ENCODE results near the gene SLC40A1. TPM values are rescaled to one million over a fixed set of nuclear protein-coding genes. Genes with fewer than 3 reads are reported as not detected.

Gene SLC40A1
- total and polyA plus RNA-seq, 2 of the 13 experiments (the other 11 are each of a cell fraction or from before 2014, with no cell fraction given), result 10.6 to 24.9 TPM

GRCh38 chr2:189544318-189545042 is 36.1 kb downstream of the SLC40A1 start (continued):
- TF ChIP-seq, protein P1, sequence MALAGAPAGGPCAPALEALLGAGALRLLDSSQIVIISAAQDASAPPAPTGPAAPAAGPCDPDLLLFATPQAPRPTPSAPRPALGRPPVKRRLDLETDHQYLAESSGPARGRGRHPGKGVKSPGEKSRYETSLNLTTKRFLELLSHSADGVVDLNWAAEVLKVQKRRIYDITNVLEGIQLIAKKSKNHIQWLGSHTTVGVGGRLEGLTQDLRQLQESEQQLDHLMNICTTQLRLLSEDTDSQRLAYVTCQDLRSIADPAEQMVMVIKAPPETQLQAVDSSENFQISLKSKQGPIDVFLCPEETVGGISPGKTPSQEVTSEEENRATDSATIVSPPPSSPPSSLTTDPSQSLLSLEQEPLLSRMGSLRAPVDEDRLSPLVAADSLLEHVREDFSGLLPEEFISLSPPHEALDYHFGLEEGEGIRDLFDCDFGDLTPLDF (CRISPR knock-in tag; IDR thresholded peaks at IDR 0.05), result no peak
- TF ChIP-seq ZEB1 (IDR thresholded peaks at IDR 0.05; ENCODE audit: insufficient replicate concordance, low read depth), result no peak
- TF ChIP-seq ZNF34 (CRISPR knock-in tag; IDR thresholded peaks at IDR 0.05; ENCODE audit: borderline replicate concordance), result no peak
- no peak for TF ChIP-seq ETV5 (CRISPR knock-in tag; IDR thresholded peaks at IDR 0.05; ENCODE audit: borderline replicate concordance)
- no peak for TF ChIP-seq MZF1 (CRISPR knock-in tag; IDR thresholded peaks at IDR 0.05; ENCODE audit: borderline replicate concordance)
- TF ChIP-seq ZSCAN31 (CRISPR knock-in tag; IDR thresholded peaks at IDR 0.05; ENCODE audit: low read depth), result no peak
- no peak for TF ChIP-seq ONECUT2 (CRISPR knock-in tag; IDR thresholded peaks at IDR 0.05)

- no peak overlapping the region for H3K4me3 ChIP-seq (replicated peaks in 1 of 3; ENCODE audit: insufficient read depth in 1 of 3, low read depth in 2 of 3, low read length in 3 of 3)
- FAIRE-seq, result no peak
- intact Hi-C loops (cut with micrococcal nuclease; ENCODE audit: unreplicated experiment), result no loop called here
- no TSS peak for BruUV-seq (replicated peaks)
- ATAC-seq, result no peak
- H3K9me3 ChIP-seq (ENCODE audit: low read length), result no peaks in the 10 kb centered on the region
- no peaks in the 10 kb centered on the region for H3K36me3 ChIP-seq (replicated peaks in 1 of 2; ENCODE audit: control insufficient read depth in 1 of 2, insufficient read depth in 2 of 2, low read length in 2 of 2)
- no peak overlapping the region for H3K9ac ChIP-seq (ENCODE audit: insufficient read depth, low read depth, low read length)
- no peak overlapping the region for H3K4me2 ChIP-seq (ENCODE audit: low read depth, low read length)
- CTCF ChIA-PET (ENCODE audit: low intra/inter-chr PET ratio, low total read pairs), result no interaction called here
- no peaks in the 10 kb centered on the region for H3K27me3 ChIP-seq (ENCODE audit: control insufficient read depth in 1 of 2, insufficient read depth in 2 of 2, low read length in 2 of 2)
- no peak overlapping the region for H3K27ac ChIP-seq (ENCODE audit: extremely low read length, insufficient read depth, low read length)
- in situ Hi-C loops (cut with HindIII; ENCODE audit: extremely low pct_ligation_motif_present, low pct_unique_long_range_greater_than_20kb), result no loop called here
- POLR2A ChIA-PET, result interaction anchor here (2.1 to 2.2 kb wide), 2 partner anchors 9 to 37 kb away, joined by 10 to 12 read pairs; partner anchors contain the start of gene SLC40A1
- 100% methylated on average over 1 of the region's 1 CpG for WGBS (ENCODE audit: low lambda C conversion rate)
- peaks cover 27% of the 10 kb centered on the region for H3K4me1 ChIP-seq (ENCODE audit: insufficient read depth, low read length)
- no peak overlapping the region for H2AFZ ChIP-seq (ENCODE audit: low read length)
- DNase-seq (ENCODE audit: low spot score), result no peak
- H3K79me2 ChIP-seq (ENCODE audit: insufficient read depth, low read length), result no peaks in the 10 kb centered on the region
- H4K20me1 ChIP-seq (ENCODE audit: insufficient read depth, low read length), result no peaks in the 10 kb centered on the region
- TF ChIP-seq ZBTB49 (CRISPR knock-in tag; IDR thresholded peaks at IDR 0.05; ENCODE audit: borderline replicate concordance) (no peak), SNAI1 (CRISPR knock-in tag; IDR thresholded peaks at IDR 0.05; ENCODE audit: borderline replicate concordance) (no peak), SOX5 (CRISPR knock-in tag; IDR thresholded peaks at IDR 0.05; ENCODE audit: borderline replicate concordance) (no peak), SUZ12 (IDR thresholded peaks at IDR 0.05; ENCODE audit: low read depth, low read length) (no peak), E2F5 (CRISPR knock-in tag; conservative IDR thresholded peaks at IDR 0.05) (no peak), ZNF563 (CRISPR knock-in tag; IDR thresholded peaks at IDR 0.05) (no peak), ZFX (CRISPR knock-in tag; IDR thresholded peaks at IDR 0.05; ENCODE audit: low read depth) (no peak), BHLHE40 (IDR thresholded peaks at IDR 0.05; ENCODE audit: low read length) (no peak), SAFB2 (CRISPR knock-in tag; IDR thresholded peaks at IDR 0.05; ENCODE audit: borderline replicate concordance, low read depth) (no peak)
- TF ChIP-seq, protein P2, sequence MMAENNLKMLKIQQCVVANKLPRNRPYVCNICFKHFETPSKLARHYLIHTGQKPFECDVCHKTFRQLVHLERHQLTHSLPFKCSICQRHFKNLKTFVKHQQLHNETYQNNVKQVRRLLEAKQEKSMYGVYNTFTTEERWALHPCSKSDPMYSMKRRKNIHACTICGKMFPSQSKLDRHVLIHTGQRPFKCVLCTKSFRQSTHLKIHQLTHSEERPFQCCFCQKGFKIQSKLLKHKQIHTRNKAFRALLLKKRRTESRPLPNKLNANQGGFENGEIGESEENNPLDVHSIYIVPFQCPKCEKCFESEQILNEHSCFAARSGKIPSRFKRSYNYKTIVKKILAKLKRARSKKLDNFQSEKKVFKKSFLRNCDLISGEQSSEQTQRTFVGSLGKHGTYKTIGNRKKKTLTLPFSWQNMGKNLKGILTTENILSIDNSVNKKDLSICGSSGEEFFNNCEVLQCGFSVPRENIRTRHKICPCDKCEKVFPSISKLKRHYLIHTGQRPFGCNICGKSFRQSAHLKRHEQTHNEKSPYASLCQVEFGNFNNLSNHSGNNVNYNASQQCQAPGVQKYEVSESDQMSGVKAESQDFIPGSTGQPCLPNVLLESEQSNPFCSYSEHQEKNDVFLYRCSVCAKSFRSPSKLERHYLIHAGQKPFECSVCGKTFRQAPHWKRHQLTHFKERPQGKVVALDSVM (CRISPR knock-in tag; IDR thresholded peaks at IDR 0.05), result no peak
Observed at GRCh38 chr2:189543367-189543766, 37.2 kb downstream of the SLC40A1 start.
